ENCODE results near the gene EFHD1. TPM values are rescaled to one million over a fixed set of nuclear protein-coding genes. Genes with fewer than 3 reads are reported as not detected.
A peak's percentile ranks its signal among the peaks of the same experiment; 100 is the strongest.
"Not testable (repeated sequence)": the region's sequence is repeated elsewhere in the genome, so short reads cannot be mapped to it uniquely, and the experiment has no call there.

Gene EFHD1
- total RNA-seq, 1 experiment from 2014 or later: 0.24 TPM

DNA sequence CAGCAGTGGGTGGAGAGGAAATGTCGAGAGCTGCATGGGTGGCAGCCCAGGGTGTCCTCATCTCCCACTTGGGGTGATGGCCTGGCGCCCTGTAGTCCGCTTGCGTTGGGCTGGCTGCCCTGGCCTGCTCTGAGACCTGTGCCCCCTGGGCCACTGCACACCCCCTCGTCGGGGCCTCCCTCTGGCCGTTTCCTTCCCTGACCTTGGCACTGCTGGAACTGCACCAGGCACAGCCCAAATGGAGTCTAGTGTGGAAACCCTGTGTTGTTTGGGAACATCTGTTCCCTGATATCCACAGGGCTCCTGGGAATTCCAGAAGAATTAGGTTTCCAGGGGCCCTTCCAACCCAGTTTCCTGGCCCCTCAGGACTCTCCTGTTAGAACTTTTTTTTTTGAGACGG lies 13.9 kb downstream of the EFHD1 start:
- no peak for DNase-seq (ENCODE audit: low spot score)

DNA sequence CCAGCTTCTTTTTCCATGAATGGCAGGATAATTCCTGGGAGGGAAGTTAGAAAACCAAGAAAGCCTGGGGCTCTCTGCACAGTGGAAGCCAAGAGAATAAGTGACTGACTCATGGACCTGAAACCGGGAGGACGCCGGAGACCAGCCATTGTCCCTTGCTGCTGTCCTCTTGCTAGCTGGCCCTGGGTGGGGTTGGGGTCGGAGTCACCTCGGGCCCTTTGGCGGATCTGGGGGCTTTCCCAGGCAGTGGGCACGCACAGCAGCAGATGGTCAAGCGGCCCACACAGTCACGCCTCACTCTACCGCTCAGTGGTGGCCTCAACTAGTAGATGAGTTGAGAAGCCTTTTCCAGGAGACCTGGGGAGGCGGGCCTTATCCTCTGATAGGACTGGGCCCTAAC lies 15.6 kb downstream of the EFHD1 start:
- DNase-seq (ENCODE audit: low spot score): no peak

DNA sequence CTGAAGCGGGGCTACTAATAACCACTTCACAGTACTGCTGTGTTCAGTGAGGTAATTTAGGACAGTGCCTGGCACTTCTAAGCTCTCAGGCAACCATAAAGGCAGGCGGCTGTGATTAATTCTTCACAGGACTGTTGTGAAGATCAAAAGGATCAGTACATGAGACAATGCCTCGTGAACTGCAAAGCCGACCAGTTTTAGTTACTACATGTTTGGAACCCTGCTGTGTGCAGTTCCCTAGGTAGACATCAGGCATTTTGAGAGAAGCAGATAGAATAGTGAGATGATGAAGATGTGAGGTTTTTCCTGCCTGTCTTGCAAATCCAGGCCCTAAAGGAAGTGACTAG lies 19.1 kb downstream of the EFHD1 start:
- DNase-seq (ENCODE audit: low spot score): no peak

GRCh38 chr2:232653441-232653840 lies 20.0 kb downstream of the EFHD1 start:
- DNase-seq (ENCODE audit: low spot score): no peak

GRCh38 chr2:232655392-232655791 lies 22.0 kb downstream of the EFHD1 start:
- no peak for DNase-seq (ENCODE audit: low spot score)

GRCh38 chr2:232658217-232658785 lies 24.9 kb downstream of the EFHD1 start:
- no peak for DNase-seq (ENCODE audit: low spot score)

- peak; percentile 19 for DNase-seq (ENCODE audit: low spot score)
These were observed 26.0 kb downstream of the EFHD1 start for GRCh38 chr2:232659359-232659758.

DNA sequence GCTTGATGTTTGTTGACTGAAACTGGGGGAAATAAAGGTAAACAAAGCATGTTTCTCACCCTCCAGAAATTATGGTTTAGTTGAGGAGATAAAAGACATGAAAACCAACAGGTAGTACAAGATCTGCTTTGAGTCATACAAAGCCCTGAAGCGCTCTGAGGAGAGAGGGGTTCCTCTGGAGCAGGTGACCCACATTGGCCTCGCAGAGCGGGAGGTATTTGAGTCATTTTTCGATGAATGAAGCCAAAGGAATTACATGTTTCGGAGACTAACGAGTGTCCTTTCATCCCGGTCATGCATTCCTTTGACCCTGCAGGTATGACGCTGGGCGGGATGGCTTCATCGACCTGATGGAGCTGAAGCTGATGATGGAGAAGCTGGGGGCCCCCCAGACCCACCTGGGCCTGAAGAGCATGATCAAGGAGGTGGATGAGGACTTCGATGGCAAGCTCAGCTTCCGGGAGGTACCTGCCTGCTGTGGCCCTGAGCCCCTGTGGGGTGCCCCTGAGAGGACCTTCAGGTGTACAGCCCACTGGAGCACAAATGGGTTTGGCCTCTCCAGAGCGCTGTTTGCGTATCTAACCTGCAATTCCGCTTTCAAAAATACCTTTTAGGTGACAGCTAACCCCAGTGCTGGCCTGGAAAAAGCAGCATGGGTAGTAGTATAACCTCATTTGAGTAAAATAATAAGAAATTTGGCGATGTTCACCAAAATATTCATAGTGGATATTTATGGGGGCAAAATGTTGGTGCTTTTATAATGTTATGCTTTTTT lies 29.3 kb downstream of the EFHD1 start:
- no peak for DNase-seq (ENCODE audit: low spot score)

GRCh38 chr2:232666051-232666805 lies 32.8 kb downstream of the EFHD1 start:
- DNase-seq (ENCODE audit: low spot score): no peak

DNA sequence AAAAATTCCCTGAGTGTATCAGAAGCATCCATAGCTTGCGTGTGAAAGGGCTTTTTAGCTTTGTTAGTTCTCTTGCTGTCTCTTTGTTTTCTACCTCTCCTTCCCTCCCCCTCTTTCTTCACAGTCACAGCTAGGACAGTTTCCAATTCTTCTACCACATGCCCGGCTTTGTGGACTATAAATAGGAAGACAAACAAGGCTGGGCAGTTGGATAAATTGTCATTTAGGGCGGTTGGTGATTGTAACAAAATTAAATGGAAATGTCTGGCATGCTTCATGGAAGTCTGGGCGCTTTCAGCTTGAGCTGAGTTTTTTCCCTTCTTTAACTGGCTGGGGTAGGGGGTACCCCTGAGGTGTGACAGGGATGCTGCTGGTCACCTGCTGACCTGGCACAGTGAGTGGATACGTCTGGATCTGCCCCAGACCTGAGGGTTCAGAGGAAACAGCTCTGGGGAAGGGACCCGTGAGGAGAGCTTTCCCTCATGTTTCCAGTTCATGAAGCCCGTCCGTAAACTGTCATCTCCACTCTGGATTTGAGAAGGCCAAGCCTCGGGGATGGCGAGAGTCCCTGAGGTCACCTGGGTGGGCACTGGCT lies 34.7 kb downstream of the EFHD1 start:
- no peak for DNase-seq (ENCODE audit: low spot score)

- no peak for DNase-seq (ENCODE audit: low spot score)
These were observed 35.5 kb downstream of the EFHD1 start for GRCh38 chr2:232668805-232669444.

- DNase-seq (ENCODE audit: low spot score): no peak
These were observed 39.2 kb downstream of the EFHD1 start for GRCh38 chr2:232672588-232672987.

GRCh38 chr2:232674491-232674890 lies 41.1 kb downstream of the EFHD1 start:
- no peak for DNase-seq (ENCODE audit: low spot score)

GRCh38 chr2:232675381-232675780 lies 42.0 kb downstream of the EFHD1 start:
- DNase-seq (ENCODE audit: low spot score): no peak

GRCh38 chr2:232680006-232680405 lies 46.6 kb downstream of the EFHD1 start:
- DNase-seq (ENCODE audit: low spot score): no peak

DNA sequence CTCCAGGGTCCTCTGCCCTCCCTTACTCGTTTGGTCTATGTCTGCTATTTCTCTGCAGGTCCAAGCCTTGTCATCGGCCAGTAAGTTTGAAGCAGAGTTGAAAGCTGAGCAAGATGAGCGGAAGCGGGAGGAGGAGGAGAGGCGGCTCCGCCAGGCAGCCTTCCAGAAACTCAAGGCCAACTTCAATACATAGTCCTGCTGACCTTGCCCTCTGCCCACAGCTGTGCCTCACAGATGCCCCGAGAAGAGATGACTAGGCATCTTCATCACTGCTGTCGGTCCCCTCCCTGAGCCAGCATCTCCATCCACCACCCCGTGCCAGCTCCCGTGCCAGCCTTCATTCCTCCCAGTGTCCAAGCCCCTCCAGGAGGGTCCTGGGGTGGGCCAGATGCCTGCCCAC lies 48.1 kb downstream of the EFHD1 start:
- DNase-seq (ENCODE audit: low spot score): no peak

DNA sequence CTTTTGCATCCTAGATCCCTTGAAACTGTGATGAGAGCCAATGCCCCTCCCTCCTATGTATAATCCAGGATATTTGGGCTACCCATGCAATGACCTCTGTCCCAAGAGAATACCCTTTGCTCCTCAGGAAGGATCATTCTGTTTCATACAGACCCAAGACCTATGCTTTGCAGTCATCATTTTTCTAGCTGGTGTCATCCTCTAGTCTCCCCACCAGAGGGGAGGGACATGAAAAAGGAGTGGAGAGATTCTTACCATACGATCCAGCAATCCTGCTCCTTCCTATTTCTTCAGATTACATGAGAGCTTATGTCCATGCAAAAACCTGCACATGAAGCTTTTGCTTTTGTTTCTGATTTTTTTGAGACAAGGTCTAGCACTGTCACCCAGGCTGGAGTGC lies 50.0 kb downstream of the EFHD1 start:
- DNase-seq (ENCODE audit: low spot score): no peak

DNA sequence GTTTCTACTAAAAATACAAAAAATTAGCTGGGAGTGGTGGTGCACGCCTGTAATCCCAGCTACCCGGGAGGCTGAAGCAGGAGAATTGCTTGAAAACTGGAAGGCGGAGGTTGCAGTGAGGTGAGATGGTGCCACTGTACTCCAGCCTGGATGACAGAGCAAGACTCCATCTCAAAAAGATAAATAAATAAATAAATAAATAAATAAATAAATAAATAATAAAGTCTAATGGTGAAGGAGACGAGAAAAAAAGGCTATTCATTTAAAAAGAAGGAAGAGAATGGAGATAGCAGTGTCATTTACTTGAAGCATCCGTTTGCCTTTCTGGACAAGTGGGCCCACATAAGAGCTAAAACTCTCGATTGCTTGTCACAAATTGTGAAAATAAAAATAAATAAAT lies 52.0 kb downstream of the EFHD1 start:
- not testable (repeated sequence) for DNase-seq (ENCODE audit: low spot score)

DNA sequence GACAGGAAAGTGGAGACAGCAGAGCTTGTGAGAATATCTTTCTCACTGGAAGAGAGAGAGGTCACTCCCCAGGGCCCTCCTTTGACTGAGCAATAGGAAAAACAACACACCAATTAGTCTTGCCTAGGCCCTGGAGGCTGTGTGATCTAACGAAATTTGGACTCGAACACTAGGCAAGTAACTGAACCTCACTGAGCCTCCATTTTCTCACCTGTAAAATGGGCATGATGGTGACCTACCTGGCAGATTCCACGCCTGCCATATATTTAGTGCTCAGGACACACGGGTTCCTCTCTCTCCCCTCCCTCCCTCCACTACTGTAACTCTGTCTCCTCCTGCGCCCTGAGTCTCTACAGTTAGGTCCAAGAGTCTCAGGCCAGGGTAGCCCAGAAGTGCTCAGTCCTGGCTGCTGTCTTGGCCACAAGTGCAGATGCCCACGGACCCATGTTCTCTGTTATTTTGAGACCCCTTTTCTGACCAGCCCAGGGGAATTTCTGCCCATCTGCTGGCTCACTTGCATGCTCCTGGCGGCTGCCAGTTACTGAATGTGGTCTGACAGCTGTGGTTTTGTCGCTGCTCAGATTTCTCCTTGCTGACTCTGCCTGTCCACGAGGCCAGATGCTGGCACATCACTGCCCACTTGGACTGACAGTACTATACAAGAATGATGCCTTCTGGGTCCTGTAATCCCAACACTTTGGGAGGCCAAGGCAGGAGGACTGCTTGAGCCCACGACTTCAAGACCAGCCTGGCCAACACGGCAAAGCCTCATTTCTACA lies 54.2 kb downstream of the EFHD1 start:
- no peak for DNase-seq (ENCODE audit: low spot score)

GRCh38 chr2:232688201-232688600 lies 54.8 kb downstream of the EFHD1 start:
- DNase-seq (ENCODE audit: low spot score): no peak

DNA sequence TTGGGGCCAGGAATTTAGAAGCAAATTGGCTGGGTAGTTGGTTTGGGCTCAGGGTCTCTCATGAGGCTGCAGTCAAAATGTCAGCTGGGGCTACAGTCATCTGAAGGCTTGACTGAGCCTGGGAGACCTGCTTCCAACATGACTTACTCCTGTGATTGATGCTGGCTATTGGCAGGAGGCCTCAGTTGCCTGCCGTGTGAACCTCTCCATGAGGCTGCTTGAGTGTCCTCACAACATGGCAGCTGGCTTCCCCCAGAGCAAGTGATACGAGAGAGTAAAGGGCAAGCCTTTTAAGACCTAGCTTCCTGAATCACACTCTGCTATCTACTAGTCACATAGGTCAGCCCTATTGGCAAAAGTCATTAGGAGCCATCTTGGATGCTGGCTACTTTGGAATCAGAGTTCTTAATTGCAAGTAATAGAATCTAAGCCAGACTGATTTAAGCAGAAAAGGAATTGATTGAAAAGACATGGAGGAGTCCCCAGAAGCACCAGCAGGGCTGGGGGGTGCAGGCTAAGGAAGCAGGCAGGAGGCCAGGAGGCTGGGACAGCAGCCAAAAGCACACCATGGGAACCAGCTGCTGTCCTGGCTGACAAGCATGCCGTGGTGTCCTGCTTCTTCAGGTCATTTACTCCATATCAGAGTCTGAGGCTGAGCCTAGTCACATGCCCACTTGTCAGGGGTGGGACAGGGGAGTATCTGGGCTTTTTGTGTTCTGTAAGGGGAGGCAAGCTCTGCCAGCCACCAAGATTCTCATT lies 55.9 kb downstream of the EFHD1 start:
- peak; percentile 31 for DNase-seq (ENCODE audit: low spot score)
